Lower leg skin (tissue), 4 donors: ENCODE results near the gene FKBP5. TPM values are rescaled to one million over a fixed set of nuclear protein-coding genes. Genes with fewer than 3 reads are reported as not detected.
"Not testable (repeated sequence)": the region's sequence is repeated elsewhere in the genome, so short reads cannot be mapped to it uniquely, and the experiment has no call there.

Experiments
- DNase-seq, 2 donors: peaks; one replicate each; pipeline ENCODE4 v3.0.0-alpha.2; 2019; ENCODE audit warnings: low spot score in 2 of 2
- H3K4me3 ChIP-seq: fragments of 200-600 bp; sonication (generic); 2 replicates; pipeline ENCODE4 v1.5.1; 2017; ENCODE audit warnings: mild to moderate bottlenecking, low read depth; ENCODE audit not compliant: poor library complexity, severe bottlenecking
- POLR2A ChIP-seq, 2 donors: fragments of 450-650 bp; IDR thresholded peaks; one replicate each; pipeline ENCODE4 v1.6.1; 2016 to 2017; ENCODE audit warnings: antibody characterized with exemption in 2 of 2, mild to moderate bottlenecking in 1 of 2, moderate library complexity in 1 of 2
- WGBS, 2 donors: methylation state at CpG; one replicate each; pipeline ENCODE4 v1.1.5; 2018; 5-methylcytosine and 5-hydroxymethylcytosine counted together
- intact Hi-C: fragments of 100-400 bp; cut with DNase I; formaldehyde crosslinking; loops from one replicate; pipeline ENCODE4 v1.15.0; 2023; ENCODE audit warnings: low total_unique reads
- total RNA-seq, 4 donors: library from RNA; depleted of rRNA; stranded (reverse); fragments of >200 nt; gene quantifications; one replicate each; pipeline ENCODE4 v1.1.0, GENCODE V29; 2016
- TF ChIP-seq, protein P1 (sequence below), 3 donors: fragments of 450-650 bp; IDR thresholded peaks; one replicate each; pipeline ENCODE4 v1.5.1; 2016; ENCODE audit warnings: antibody characterized with exemption in 3 of 3, mild to moderate bottlenecking in 3 of 3, moderate library complexity in 2 of 3

Gene FKBP5
- total RNA-seq, 4 donors from 2014 or later, result 166 to 278 (median 238) TPM

DNA sequence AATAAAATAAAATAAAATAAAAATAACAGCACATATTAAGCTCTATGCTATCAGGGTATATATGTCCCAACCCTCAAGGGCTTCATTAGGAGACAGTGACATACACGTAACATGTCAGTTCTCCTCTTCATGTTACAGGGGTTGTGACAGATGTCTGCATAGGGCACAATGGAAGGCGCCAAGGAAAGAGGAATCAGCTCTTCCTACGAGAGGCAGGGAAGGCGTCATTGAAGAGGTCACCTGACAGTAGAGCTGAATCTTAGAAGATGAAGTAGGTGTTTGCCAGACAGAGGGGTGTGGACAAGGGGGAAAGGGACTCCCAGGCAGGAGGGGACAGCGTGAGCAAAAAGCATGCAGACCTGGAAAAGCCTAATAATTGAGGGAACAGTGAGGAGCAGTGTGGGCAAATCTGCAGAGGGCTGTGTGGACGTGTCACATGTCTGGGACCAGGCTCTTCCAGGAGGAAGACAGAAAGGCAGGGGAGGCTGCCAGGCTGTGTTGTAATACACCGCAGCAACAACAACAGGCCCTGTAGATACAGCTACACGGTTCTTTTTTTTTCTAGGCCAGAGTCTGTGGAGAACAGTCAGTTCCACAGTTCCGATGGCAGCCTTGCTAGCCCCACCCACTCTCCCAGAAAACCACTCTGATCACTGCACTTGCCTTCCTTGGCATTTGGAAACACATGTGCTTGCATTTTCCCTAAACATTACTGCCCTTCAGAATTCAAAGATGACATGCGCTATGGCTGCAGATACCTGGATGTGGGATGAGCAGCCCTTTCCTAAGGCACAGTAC is 2.5 kb upstream of the FKBP5 start:
- intact Hi-C loops, result no loop called here
- TF ChIP-seq, protein P1, sequence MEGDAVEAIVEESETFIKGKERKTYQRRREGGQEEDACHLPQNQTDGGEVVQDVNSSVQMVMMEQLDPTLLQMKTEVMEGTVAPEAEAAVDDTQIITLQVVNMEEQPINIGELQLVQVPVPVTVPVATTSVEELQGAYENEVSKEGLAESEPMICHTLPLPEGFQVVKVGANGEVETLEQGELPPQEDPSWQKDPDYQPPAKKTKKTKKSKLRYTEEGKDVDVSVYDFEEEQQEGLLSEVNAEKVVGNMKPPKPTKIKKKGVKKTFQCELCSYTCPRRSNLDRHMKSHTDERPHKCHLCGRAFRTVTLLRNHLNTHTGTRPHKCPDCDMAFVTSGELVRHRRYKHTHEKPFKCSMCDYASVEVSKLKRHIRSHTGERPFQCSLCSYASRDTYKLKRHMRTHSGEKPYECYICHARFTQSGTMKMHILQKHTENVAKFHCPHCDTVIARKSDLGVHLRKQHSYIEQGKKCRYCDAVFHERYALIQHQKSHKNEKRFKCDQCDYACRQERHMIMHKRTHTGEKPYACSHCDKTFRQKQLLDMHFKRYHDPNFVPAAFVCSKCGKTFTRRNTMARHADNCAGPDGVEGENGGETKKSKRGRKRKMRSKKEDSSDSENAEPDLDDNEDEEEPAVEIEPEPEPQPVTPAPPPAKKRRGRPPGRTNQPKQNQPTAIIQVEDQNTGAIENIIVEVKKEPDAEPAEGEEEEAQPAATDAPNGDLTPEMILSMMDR (IDR thresholded peaks at IDR 0.05), result no peak
- TF ChIP-seq POLR2A (IDR thresholded peaks at IDR 0.05), result no peak
- no peak overlapping the region for H3K4me3 ChIP-seq
- DNase-seq, result peak; percentile 96 to 98
- WGBS, 2 donors, result 24 to 31% methylated on average over 10 of the region's 10 CpGs

DNA sequence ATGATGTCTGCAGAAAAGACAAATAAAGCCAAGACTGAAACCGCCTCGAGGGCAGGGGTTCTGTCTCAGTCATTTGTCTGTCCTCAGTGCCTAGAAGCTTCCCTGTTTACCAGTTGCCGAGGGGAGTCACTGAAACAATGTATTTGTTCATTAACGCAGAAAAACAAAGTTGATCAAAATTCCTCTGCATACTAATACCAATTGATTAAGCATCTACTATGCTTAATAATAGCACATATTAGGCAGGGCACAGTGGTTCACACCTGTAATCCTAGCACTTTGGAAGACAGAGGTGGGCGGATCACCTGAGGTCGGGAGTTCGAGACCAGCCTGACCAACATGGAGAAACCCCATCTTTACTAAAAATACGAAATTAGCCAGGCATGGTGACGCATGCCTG is 1.8 kb upstream of the FKBP5 start:
- no peak for DNase-seq
- 90 to 93% methylated on average over 9 of the region's 9 CpGs for WGBS, 2 donors
- no peak for TF ChIP-seq POLR2A (IDR thresholded peaks at IDR 0.05)
- TF ChIP-seq, protein P1 (IDR thresholded peaks at IDR 0.05), result no peak
- intact Hi-C loops, result no loop called here
- no peak overlapping the region for H3K4me3 ChIP-seq

DNA sequence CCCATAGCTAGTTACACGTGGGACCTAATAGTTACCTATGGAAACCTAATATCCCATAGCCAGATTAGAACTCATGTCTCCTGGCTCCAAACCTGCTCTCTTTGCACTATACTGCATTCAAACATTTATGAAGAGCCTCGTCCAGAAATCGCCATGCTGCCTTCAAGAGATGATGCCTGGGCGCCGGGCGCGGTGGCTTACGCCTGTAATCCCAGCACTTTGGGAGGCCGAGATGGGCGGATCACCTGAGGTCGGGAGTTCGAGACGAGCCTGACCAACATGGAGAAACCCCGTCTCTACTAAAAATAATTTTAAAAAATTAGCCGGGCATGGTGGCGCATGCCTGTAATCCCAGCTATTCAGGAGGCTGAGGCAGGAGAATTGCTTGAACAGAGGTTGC is 1.3 kb upstream of the FKBP5 start:
- H3K4me3 ChIP-seq, intact Hi-C loops: not testable (repeated sequence)
- 96 to 97% methylated on average over 16 of the region's 16 CpGs for WGBS, 2 donors
- peak in 1 of 2 donors; percentile 86 for DNase-seq

DNA sequence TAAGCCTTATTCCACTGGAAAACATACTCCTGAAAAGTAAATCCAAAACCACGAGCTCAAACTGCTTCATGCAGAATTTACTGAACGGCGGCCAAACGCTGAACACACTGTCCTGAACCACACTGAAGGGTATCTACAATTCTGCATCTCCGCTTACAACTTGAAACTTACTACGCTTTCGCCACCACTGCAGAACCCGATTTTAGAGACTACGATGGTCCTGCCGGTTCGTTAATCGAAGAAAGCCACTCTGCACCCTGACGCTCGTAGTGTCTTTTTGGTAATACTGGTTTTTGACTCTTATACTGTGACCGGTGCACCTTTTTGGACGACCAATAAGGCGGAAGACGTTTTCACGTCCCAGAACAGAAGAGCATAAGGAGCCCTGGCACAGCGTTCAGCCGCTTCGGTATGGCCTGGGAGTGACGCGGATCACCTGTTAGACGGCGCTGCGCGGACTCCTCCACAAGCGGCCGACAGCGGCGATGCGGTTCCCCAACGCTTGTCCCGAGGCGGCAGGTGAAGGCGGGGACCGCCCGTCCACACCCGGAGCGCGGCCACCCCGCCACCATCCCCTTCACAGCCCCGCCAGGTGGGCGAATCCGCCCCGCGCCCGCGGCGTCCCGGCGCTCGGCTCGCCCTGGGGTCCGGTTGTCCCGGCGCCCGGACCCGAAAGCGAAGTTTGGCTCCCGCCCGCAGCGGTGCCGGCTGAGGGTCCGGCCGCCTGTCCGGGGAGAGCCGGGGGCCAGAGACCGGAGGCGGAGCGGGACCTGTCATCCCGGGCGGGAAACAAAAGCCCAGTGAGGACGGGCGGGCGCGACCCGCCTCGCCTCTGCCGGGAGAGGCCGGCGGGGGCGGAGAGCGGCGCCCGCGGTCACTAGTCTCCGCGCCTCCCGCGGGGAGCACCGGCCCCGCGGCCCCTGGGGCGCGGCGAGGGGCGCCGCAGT is 784 bp downstream of the FKBP5 start:
- intact Hi-C loops, result loop anchor here (2.0 kb wide), 1 partner anchor 39 kb away; no protein-coding TSS in a partner anchor
- 0 to 1% methylated on average over 28 to 87 of the region's 100 CpGs for WGBS, 2 donors
- TF ChIP-seq POLR2A (IDR thresholded peaks at IDR 0.05), result no peak
- TF ChIP-seq, protein P1 (IDR thresholded peaks at IDR 0.05), result no peak
- peak in 1 of 2 donors; percentile 37 for DNase-seq
- H3K4me3 ChIP-seq, result peak overlapping the region; percentile 98

DNA sequence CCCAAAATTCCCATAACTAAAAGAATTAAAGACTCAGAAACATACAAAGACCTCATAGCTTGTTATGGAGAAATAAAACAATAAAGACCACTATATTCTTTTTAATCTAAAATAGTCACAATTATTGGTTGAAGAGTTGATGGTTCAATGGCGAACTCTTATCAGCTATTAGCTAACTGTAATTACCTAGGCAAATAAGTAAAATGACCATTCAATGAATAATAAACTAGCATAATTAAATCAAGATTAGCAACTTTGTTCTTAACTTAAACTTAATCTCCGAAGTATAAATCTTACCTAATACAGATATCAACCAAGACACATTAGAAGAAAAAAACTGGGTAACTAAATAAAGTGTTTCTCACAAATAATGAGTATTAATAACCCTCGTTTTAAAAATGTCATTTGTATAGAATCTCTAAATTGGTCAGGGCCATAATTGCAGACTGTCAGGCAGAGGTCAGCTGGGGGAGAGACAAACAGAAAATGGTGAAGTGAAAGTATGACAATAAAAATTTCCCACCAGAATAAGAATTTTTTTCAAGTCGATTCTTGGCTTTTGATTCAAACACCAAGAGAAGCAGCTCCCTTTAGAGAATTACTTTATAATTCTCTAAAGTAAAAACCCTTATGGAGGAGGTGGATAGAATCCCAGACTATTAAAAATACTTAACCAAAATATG is 1.7 kb downstream of the FKBP5 start:
- DNase-seq, result no peak
- H3K4me3 ChIP-seq, result peak overlapping the region; percentile 98
- WGBS, 2 donors, result 29% methylated on average over 4 of the region's 4 CpGs
- TF ChIP-seq, protein P1 (IDR thresholded peaks at IDR 0.05), result no peak
- TF ChIP-seq POLR2A (IDR thresholded peaks at IDR 0.05), result no peak
- intact Hi-C loops, result no loop called here
